Suprapubic skin (tissue), 4 donors: ENCODE results near the gene SERAC1. TPM values are rescaled to one million over a fixed set of nuclear protein-coding genes. Genes with fewer than 3 reads are reported as not detected.

Experiments
- DNase-seq, 2 donors: peaks; one replicate each; pipeline ENCODE4 v3.0.0-alpha.2; 2019; ENCODE audit warnings: low spot score in 2 of 2
- H3K27ac ChIP-seq: fragments of 200-600 bp; sonication (generic); one replicate; pipeline ENCODE4 v1.5.1; 2019
- H3K27me3 ChIP-seq: fragments of 200-600 bp; sonication (generic); one replicate; pipeline ENCODE4 v1.5.1; 2019
- H3K36me3 ChIP-seq: fragments of 200-600 bp; sonication (generic); one replicate; pipeline ENCODE4 v1.5.1; 2019
- H3K4me1 ChIP-seq: fragments of 200-600 bp; sonication (generic); one replicate; pipeline ENCODE4 v1.5.1; 2019
- H3K4me3 ChIP-seq: fragments of 200-600 bp; sonication (generic); one replicate; pipeline ENCODE4 v1.5.1; 2019; ENCODE audit warnings: mild to moderate bottlenecking
- H3K9me3 ChIP-seq: fragments of 200-600 bp; sonication (generic); one replicate; pipeline ENCODE4 v1.5.1; 2019
- EP300 ChIP-seq: sonication (generic); formaldehyde crosslinking; IDR thresholded peaks from one replicate; pipeline ENCODE4 v1.6.1; 2017; ENCODE audit warnings: antibody characterized with exemption
- POLR2A ChIP-seq, 2 donors: fragments of 450-650 bp; IDR thresholded peaks; one replicate each; pipeline ENCODE4 v1.6.1; 2017; ENCODE audit warnings: antibody characterized with exemption in 2 of 2, mild to moderate bottlenecking in 2 of 2, moderate library complexity in 2 of 2
- POLR2AphosphoS5 ChIP-seq, 3 donors: sonication (generic); formaldehyde crosslinking; IDR thresholded peaks; one replicate each; pipeline ENCODE4 v1.6.1; 2017; ENCODE audit warnings: antibody characterized with exemption in 3 of 3
- WGBS: methylation state at CpG from one replicate; pipeline ENCODE4 v1.1.5; 2018; 5-methylcytosine and 5-hydroxymethylcytosine counted together
- total RNA-seq, 4 donors: library from RNA; depleted of rRNA; stranded (reverse); fragments of >200 nt; gene quantifications; one replicate each; pipeline ENCODE4 v1.1.0, GENCODE V29; 2016
- TF ChIP-seq, protein P1 (sequence below), 2 donors: fragments of 200-600 bp in 1 of 2; fragments of 450-650 bp in 1 of 2; sonication (generic) in 1 of 2; IDR thresholded peaks; one replicate each; pipeline ENCODE4 v1.5.1; 2016 to 2019; ENCODE audit warnings: antibody characterized with exemption in 2 of 2, mild to moderate bottlenecking in 1 of 2, moderate library complexity in 1 of 2

Gene SERAC1
- total RNA-seq, 4 donors from 2014 or later = 7.8 to 11.0 (median 8.7) TPM

DNA sequence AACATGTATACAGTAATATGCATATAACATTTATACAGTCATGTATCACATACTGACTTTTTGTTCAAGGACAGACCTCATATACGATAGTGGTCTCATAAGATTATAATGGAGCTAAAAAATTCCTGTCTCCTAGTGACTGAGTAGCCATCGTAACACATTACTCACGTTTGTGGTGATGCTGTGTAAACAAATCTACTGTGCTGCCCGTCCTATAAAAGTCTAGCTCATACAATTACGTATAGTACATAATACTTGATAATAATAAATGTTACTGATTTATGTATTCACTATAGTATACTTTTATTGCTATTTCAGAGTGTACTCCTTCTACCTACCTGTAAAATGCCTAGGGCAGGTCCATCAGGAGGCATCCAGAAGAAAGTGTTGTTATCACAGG lies 17.4 kb downstream of the SERAC1 start:
- no peak for TF ChIP-seq POLR2AphosphoS5 (IDR thresholded peaks at IDR 0.05)
- TF ChIP-seq, protein P1, sequence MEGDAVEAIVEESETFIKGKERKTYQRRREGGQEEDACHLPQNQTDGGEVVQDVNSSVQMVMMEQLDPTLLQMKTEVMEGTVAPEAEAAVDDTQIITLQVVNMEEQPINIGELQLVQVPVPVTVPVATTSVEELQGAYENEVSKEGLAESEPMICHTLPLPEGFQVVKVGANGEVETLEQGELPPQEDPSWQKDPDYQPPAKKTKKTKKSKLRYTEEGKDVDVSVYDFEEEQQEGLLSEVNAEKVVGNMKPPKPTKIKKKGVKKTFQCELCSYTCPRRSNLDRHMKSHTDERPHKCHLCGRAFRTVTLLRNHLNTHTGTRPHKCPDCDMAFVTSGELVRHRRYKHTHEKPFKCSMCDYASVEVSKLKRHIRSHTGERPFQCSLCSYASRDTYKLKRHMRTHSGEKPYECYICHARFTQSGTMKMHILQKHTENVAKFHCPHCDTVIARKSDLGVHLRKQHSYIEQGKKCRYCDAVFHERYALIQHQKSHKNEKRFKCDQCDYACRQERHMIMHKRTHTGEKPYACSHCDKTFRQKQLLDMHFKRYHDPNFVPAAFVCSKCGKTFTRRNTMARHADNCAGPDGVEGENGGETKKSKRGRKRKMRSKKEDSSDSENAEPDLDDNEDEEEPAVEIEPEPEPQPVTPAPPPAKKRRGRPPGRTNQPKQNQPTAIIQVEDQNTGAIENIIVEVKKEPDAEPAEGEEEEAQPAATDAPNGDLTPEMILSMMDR (IDR thresholded peaks at IDR 0.05) = no peak
- TF ChIP-seq POLR2A (IDR thresholded peaks at IDR 0.05) = no peak
- no peak for TF ChIP-seq EP300
- 90% methylated on average over 5 of the region's 5 CpGs for WGBS
- H3K36me3 ChIP-seq = peaks cover 12% of the 10 kb centered on the region

DNA sequence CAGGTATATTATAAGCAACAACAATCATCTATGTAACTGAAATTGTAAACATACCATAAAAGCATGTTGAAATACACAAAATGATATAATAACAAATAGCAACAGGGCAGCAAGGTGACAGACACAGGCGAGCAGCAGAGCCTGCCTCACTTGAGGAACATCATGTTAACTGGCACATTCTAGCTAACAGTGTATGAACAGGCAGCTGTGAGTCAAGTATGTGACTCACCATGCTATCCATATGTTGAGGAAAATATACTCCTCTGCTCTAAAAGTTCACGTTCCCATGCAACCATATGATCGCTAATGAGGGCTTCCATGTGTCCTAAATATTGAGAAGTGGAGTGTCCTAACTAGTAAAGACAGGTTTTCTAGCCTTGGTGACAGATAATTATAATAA lies 18.4 kb downstream of the SERAC1 start:
- WGBS = 79% methylated on average over 3 of the region's 3 CpGs
- TF ChIP-seq, protein P1 (IDR thresholded peaks at IDR 0.05) = no peak

More for the DNA sequence above, 17.4 kb downstream of the SERAC1 start:
- H3K9me3 ChIP-seq = no peaks in the 10 kb centered on the region
- no peak overlapping the region for H3K4me3 ChIP-seq
- no peaks in the 10 kb centered on the region for H3K27me3 ChIP-seq
- DNase-seq = no peak
- no peak overlapping the region for H3K27ac ChIP-seq
- no peaks in the 10 kb centered on the region for H3K4me1 ChIP-seq

DNA sequence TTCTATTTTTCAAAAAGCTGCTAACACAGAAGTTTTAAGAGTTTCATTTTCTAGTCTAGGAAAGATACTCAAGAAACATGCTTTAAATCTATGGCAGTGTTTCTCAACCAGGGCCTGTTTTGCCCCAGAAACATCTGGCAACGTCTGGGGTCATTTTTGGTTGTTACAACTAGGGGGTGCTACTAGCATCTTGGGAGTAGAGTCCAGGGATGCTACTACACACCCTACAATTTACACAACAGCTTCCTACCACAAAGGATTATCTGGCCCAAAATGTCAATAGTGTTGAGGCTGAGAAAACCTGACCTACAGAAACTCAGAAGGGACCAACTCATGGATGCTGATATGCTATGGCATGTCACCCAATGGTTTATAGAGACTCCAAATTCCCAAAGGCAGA lies 24.4 kb downstream of the SERAC1 start:
- H3K4me3 ChIP-seq = no peak overlapping the region
- TF ChIP-seq POLR2A (IDR thresholded peaks at IDR 0.05) (no peak), EP300 (no peak), POLR2AphosphoS5 (IDR thresholded peaks at IDR 0.05) (no peak)
- TF ChIP-seq, protein P1 (IDR thresholded peaks at IDR 0.05) = no peak
- peaks cover 43% of the 10 kb centered on the region for H3K36me3 ChIP-seq

More for the DNA sequence above, 18.4 kb downstream of the SERAC1 start:
- Histone ChIP-seq H3K27me3 (no peaks in the 10 kb centered on the region), H3K4me3 (no peak overlapping the region), H3K4me1 (no peaks in the 10 kb centered on the region), H3K9me3 (no peaks in the 10 kb centered on the region), H3K27ac (no peak overlapping the region), H3K36me3 (peaks cover 12% of the 10 kb centered on the region)
- no peak for DNase-seq

DNA sequence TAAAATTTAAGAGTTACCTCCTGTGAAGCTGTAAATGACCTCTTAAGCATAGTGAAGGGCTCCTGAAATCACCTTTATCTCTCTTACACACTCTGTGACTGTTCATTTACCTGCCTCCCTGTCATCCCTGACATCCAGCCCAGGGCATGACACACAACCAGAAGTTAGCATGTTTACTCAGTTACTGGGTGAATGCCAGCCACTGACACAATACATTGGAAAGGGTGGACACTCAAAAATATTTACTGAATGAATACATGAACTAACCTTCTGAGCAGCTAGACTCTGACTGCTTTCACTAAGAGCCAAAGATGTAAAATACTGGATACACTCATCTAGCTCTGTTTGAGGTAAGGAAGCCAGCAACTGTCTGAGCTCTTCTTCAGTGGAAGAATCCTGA lies 25.3 kb downstream of the SERAC1 start:
- Histone ChIP-seq H3K4me1 (no peaks in the 10 kb centered on the region), H3K27me3 (no peaks in the 10 kb centered on the region), H3K9me3 (no peaks in the 10 kb centered on the region), H3K27ac (no peak overlapping the region), H3K4me3 (no peak overlapping the region), H3K36me3 (peaks cover 41% of the 10 kb centered on the region)
- no peak for TF ChIP-seq POLR2AphosphoS5 (IDR thresholded peaks at IDR 0.05)
- TF ChIP-seq, protein P1 (IDR thresholded peaks at IDR 0.05) = no peak
- TF ChIP-seq POLR2A (IDR thresholded peaks at IDR 0.05) = no peak
- TF ChIP-seq EP300 = no peak
- no peak for DNase-seq

More for the DNA sequence above, 24.4 kb downstream of the SERAC1 start:
- H3K27ac ChIP-seq = no peak overlapping the region
- no peaks in the 10 kb centered on the region for H3K9me3 ChIP-seq
- 72% methylated on average over 1 of the region's 1 CpG for WGBS
- no peaks in the 10 kb centered on the region for H3K4me1 ChIP-seq
- no peaks in the 10 kb centered on the region for H3K27me3 ChIP-seq
- no peak for DNase-seq

DNA sequence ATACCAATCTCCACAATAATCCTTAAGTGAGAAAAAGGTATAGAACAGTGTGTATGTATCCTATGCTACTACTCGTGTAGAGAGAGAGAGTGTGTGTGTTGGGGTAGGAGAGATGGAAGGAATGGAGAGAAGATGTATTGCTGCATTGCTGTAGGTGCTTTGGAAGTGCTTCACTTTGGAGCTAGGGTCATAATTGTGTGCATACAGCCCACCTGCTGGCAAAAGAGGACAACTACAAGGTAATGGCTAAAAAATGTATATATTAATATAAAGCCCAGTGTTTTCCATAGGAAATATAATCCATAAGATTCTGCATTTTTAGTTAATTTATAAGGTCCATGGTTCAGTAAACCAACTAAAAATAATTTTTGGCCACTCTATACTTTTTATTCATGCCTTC lies 36.1 kb downstream of the SERAC1 start:
- Histone ChIP-seq H3K27me3 (no peaks in the 10 kb centered on the region), H3K9me3 (no peaks in the 10 kb centered on the region), H3K27ac (no peak overlapping the region), H3K36me3 (peaks cover 3% of the 10 kb centered on the region), H3K4me3 (no peak overlapping the region), H3K4me1 (no peaks in the 10 kb centered on the region)
- TF ChIP-seq POLR2A (IDR thresholded peaks at IDR 0.05) = no peak
- no peak for TF ChIP-seq POLR2AphosphoS5 (IDR thresholded peaks at IDR 0.05)
- TF ChIP-seq, protein P1 (IDR thresholded peaks at IDR 0.05) = no peak
- TF ChIP-seq EP300 = no peak
- WGBS = 53% methylated on average over 1 of the region's 1 CpG
- no peak for DNase-seq
